GM21381 (cell line): ENCODE measurements around the gene PRKD1.
"Not testable (repeated sequence)": the region's sequence is repeated elsewhere in the genome, so short reads cannot be mapped to it uniquely, and the experiment has no call there.

Source experiments
- ATAC-seq: cut with Tn5 transposase; IDR thresholded peaks from one replicate; pipeline ENCODE4 v1.9.1; 2021; ENCODE audit warnings: mild to moderate bottlenecking, moderate library complexity; ENCODE audit not compliant: unreplicated experiment

The PRKD1 gene

DNA sequence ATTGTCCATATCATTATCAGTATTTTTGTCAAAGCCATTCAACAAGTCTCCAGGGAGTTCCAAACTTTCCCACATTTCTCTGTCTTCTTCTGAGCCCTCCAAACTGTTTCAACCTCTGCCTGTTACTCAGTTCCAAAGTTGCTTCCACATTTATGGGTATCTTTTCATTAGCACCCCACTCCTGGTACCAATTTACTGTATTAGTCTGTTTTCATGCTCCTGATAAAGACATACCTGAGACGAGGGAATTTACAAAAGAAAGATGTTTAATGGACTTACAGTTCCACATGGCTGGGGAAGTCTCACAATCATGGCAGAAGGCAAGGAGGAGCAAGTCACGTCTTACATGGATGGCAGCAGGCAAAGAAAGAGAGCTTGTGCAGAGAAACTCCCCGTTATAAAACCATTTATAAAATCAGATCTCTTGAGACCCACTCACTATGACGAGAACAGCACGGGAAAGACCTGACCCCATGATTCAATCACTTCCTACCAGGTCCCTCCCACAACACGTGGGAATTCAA is 87.2 kb downstream of the PRKD1 start:
- ATAC-seq, result not testable (repeated sequence)

GRCh38 chr14:29839691-29840090 is 88.0 kb downstream of the PRKD1 start:
- not testable (repeated sequence) for ATAC-seq

DNA sequence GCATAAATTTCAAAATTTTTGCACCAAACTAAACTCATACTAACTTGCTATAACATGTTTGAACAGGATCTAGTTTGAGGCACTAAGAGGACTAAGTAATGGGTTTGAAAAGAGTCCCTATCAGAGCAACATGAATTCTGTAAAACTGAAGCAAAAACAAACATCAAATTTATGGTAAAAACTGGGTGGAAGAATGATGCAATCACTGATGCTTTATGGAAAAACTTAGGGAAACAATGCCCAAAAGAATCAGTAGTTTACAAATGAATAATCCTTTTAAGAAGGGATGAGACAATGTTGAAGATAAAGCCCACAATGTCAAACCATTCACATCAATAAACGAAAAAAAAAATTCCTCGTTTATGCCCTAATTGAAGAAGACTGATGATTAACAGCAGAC is 88.9 kb downstream of the PRKD1 start:
- ATAC-seq, result no peak

DNA sequence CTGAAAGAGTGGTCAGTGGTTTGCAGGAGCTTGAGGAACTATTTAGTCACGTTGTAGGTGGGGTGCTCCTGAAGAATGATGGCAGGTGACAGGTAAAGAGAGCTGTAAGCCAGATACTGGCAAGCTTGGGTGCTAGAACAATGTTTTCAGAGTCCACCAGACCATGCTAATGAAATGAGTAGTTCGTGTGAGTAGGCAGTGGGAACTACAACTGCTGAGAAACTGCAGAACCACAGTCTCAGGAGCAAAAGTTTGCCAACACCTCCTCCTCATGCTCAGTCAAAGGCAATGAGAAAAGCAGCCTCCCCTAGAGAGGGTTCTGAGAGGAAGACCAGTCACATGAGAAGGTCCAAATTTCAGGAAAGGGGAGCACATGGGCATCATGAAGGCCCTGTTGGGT is 91.3 kb downstream of the PRKD1 start:
- no peak for ATAC-seq

DNA sequence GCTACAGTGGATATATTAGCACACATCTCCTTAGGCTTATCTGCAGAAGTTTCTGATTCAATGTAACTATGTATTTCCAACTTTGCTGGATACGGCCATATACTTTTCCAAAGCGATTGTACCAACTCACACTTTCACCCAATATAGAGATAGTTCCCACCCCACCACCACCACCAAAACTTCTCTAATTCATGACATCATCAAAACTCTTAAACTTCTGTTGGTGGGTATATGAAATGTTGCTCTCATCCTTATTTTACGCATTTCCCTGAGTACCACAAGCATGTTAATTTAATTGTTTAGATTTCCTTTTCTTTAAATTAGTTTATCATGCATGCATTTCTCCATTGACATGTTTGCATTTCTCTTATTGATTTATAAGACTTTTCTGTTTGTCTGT is 95.6 kb downstream of the PRKD1 start:
- no peak for ATAC-seq

- no peak for ATAC-seq
Observed at GRCh38 chr14:29829851-29830250, 97.8 kb downstream of the PRKD1 start.

GRCh38 chr14:29823816-29824215 is 103.8 kb downstream of the PRKD1 start:
- no peak for ATAC-seq

GRCh38 chr14:29822430-29822709 is 105.3 kb downstream of the PRKD1 start:
- ATAC-seq, result no peak

- ATAC-seq, result no peak
Observed at GRCh38 chr14:29821661-29822429, 105.8 kb downstream of the PRKD1 start.

- no peak for ATAC-seq
Observed at GRCh38 chr14:29821242-29821641, 106.4 kb downstream of the PRKD1 start.

GRCh38 chr14:29820785-29821184 is 106.9 kb downstream of the PRKD1 start:
- no peak for ATAC-seq

GRCh38 chr14:29817767-29818405 is 109.8 kb downstream of the PRKD1 start:
- ATAC-seq, result no peak

DNA sequence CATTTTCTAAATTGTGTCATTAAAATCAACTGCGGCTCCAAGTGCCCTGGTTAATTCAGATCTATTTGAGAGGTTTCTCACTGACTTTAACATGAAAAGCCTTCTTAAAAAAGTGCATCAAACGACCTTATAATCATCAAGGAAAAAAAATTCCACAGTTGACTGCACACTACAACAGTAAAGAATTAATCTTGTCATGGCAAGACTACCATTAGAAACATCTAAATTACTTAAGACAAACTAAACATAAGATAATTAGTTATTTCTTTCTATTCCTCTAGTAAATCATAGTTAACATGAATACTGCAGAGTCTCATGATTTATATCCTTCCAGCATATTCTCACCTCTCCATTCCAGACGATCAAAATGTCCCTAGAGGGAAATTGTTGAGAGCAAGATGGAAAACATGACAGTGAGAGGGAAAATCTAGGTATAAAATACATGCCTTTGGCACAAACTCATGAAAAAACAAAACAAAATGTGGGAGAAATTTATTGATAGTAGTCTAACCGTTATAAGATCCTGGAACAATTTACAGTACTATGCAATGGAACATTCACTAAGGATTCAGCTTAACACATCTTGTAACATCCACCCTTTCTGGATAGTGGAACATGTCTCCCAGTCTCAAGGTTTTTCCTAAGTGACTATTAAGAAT is 112.5 kb downstream of the PRKD1 start:
- ATAC-seq, result no peak

DNA sequence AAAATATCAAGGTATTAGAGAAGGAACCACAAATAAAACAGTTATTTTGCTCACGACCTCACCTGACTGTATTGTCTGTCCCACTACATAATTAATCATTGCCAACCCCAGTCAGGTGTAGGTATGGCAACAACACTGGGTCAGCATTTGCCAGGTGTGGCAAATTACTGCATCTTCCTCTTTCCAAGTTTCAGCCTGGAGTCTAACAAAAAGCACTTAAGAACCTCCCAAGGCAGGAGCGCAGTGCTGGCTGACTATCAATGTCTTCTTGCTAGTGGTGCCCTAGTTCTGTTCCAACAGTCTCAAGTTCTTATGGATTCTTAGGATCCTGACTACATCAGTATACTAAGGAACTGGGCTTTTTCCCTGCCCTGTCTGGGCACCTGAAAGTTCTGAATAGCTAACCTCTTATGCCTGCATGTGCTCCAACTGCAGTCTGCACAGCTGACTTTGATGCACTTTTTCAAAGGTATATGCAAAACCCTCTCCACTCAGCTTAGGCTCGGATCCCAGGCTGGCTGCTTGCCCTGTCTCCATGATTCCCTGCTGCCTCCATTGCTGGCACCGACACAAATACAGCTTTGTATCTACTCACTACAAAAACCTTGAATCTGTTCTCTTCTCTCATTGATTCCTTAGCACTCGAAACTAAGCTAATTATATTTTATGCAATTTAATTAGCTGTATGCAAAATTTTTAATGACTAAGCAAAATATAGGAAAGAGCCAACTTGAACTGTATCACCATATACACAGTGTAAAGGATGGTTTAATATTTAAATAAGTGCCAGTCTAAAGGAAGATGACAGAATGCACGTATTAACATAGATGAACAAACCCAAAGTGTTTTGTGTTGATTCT is 113.3 kb downstream of the PRKD1 start:
- ATAC-seq, result no peak

- ATAC-seq, result no peak
Observed at GRCh38 chr14:29810682-29811081, 117.0 kb downstream of the PRKD1 start.

GRCh38 chr14:29810064-29810463 is 117.6 kb downstream of the PRKD1 start:
- no peak for ATAC-seq

DNA sequence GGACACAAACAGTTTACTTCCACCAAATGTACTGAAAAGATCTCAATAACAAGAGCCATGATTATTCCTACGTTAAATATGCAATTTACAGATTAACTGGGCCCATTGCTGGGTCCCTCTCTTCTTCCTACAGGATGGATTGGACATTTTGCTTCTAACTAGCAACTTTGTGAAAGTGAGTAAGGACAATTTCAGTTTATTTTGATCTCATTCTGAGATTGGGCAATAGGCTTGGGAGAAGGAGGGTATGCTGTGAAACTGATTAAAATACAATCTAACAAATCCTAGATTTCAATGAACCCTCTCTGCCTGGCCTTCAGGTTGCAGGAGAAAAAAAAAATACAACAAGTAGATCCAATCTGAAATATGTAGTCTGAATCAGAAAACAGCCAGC is 121.5 kb downstream of the PRKD1 start:
- ATAC-seq, result no peak

DNA sequence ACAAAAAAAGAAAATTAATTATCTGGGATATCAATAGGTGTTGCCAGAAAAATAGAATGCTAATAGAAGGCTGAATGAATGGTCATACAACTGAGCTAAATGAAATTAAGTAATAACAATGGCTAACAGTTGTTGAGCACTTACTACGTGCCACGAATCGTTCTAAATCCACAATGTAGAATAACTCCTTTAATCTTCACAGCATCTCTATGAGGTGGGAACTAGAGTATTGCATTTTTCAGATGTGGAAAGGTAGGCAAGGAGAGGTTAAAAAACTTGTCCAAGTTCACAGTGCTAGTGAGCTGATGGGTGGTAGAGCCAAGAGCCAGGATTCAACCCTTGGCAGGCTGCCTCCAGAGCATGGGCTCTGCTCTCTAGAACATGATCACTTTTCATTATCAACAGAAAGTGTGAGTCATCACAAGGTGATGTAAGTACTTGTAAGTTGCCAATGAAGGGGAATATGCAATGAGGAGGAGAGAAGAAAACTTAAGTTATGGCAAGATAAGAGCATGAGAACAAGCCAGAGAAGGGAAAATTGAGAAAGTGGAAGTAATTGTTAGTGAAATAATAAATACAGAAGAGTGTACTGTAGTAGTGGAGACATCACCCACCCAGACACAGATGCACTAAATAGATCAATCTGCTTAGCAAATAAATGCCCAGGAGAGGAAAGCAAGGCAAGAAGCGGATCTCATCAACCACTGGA is 122.1 kb downstream of the PRKD1 start:
- no peak for ATAC-seq

DNA sequence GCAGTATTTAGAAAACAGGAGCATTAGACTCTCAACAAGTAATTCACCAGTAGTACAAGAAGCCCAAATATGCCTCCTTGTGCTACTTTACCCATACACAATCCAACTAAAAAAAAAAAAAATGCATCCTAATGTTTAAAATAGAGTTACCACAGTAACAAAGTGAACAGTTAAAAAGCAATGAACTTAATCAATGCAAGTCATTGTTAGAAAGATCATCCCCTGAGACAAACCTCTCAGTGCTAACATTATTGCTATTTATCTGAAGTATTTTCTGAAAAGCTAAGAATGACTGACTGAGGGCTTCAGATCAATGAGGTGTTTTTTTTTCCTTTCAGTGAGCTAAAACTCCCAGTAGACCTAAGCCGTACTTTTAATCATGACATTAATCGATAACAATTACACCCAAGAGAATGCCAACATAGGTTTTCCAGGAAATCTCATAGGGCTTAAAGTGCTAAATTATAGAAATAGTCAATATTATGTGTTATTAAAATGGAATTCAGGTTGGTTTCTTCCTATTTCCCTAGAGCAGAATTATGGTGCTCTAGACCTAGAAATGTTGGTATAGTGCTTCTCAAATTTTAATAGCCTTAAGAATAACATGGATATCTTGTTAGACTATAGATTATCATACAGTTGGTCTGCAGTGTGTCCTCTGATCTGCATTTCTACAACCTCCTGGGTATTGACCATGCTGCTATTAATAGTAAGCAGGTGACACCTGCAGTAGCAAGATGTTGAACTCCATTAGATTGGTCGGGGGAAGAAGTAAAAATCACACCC is 123.0 kb downstream of the PRKD1 start:
- no peak for ATAC-seq

GRCh38 chr14:29803045-29803444 is 124.6 kb downstream of the PRKD1 start:
- ATAC-seq, result no peak
